ENCODE data around the gene ABCA7. TPM values are rescaled to one million over a fixed set of nuclear protein-coding genes. Genes with fewer than 3 reads are reported as not detected.

Gene ABCA7
- total RNA-seq, 3 donors from 2014 or later, result 23.5 to 25.6 (median 25.6) TPM

DNA sequence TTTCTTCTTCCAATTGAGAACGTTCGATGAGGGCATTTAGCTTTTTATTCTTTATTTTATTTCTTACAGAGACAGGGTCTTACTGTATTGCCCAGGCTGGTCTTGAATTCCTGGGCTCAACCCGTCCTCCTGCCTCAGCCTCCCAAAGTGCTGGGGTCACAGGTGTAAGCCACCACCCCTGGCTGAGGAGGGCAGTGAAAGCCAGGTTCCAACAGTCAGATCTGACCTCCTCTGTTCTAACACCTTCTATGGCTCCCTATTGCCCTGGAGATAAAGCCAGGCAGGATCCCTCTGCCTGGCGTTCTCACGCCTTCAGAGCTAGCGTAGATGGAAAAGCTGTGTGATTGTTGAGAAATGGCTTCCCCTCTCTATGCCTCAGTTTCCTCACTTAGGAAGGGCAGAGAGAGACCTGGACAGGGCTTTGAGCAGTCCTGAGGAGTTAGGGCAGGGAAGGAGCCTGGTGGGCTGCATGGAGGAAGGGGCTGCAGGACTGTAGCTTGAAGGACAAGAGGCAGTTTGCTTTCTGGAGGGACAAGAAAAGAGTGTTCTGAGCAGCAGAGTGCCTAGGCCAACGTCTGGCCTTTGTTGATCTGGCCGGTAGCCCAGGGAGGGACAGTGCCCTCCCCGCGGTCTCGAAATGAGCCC is 32.6 kb downstream of the ABCA7 start:
- Histone ChIP-seq H3K36me3 (ENCODE audit: low read depth) (no peaks in the 10 kb centered on the region), H3K4me3 (no peak overlapping the region), H3K9me3 (no peaks in the 10 kb centered on the region), H3K4me1 (ENCODE audit: low read depth) (peaks cover 39% of the 10 kb centered on the region)
- intact Hi-C loops (cut with DNase I, micrococcal nuclease), result no loop called here
- ATAC-seq (no peak), DNase-seq (no peak)
- TF ChIP-seq, protein P1, sequence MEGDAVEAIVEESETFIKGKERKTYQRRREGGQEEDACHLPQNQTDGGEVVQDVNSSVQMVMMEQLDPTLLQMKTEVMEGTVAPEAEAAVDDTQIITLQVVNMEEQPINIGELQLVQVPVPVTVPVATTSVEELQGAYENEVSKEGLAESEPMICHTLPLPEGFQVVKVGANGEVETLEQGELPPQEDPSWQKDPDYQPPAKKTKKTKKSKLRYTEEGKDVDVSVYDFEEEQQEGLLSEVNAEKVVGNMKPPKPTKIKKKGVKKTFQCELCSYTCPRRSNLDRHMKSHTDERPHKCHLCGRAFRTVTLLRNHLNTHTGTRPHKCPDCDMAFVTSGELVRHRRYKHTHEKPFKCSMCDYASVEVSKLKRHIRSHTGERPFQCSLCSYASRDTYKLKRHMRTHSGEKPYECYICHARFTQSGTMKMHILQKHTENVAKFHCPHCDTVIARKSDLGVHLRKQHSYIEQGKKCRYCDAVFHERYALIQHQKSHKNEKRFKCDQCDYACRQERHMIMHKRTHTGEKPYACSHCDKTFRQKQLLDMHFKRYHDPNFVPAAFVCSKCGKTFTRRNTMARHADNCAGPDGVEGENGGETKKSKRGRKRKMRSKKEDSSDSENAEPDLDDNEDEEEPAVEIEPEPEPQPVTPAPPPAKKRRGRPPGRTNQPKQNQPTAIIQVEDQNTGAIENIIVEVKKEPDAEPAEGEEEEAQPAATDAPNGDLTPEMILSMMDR (IDR thresholded peaks at IDR 0.05), result no peak

DNA sequence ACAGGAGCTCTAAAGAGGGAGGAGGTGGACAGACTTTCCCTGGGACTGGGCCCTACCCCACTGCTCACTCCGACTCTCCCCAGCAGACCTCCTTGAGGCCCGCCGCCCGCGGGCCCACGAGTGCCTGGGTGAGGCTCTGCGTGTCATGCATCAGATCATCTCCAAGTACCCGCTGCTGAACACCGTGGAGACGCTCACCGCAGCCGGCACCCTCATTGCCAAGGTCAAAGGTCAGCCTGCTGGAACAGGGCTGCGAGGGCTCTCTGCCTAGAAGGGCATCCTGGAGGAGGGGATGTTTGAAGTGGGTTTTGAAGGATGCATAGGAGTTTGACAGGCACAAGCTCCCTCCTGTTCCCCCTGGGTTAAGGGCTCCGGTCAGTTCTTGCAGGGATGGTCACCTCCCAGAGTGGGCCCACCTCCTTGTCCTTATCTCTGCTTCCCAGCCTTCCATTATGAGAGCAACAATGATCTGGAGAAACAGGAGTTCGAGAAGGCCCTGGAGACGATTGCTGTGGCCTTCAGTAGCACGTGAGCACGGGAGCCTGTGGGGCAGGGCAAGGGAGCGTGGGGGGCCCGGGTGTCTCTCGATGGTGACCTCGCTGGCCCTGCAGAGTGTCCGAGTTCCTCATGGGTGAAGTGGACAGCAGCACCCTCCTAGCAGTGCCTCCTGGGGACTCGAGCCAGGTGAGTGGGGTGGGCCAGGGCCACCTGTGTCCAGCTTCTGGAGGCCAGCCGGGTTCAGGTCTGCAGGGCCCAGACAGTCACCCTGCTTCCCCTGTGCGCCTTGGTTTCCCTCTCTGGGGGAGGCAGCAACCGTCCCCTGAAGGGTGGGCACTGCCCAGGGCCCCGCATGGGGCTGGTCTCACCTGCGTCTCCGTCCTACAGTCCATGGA is 33.4 kb downstream of the ABCA7 start:
- ATAC-seq (no peak), DNase-seq (peak in 1 of 3 donors; percentile 62)
- H3K36me3 ChIP-seq (ENCODE audit: low read depth), result no peaks in the 10 kb centered on the region
- peaks cover 40% of the 10 kb centered on the region for H3K4me1 ChIP-seq (ENCODE audit: low read depth)
- TF ChIP-seq, protein P1 (IDR thresholded peaks at IDR 0.05), result no peak
- intact Hi-C loops (cut with DNase I, micrococcal nuclease), result no loop called here
- H3K9me3 ChIP-seq, result no peaks in the 10 kb centered on the region
- H3K4me3 ChIP-seq, result no peak overlapping the region

DNA sequence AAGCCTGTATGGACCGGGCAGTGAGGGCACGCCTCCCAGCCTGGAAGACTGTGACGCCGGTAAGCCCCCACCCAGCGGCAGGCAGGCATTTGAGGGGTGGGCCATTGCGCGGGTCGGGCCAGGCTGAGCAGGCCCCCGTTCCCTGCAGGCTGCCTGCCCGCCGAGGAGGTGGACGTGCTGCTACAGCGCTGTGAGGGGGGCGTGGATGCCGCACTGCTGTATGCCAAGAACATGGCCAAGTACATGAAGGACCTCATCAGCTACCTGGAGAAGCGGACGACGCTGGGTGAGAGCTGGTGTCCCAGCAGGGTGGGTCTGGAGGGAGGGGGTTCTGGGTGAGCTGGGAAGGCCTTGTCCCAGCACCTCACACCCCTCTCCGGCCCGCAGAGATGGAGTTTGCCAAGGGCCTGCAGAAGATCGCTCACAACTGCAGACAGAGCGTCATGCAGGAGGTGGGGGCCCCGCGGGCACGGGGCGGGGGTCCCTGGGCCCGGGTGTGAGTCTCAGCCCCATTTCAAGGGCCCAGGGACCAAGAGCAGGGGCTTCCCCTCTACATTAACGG is 34.1 kb downstream of the ABCA7 start:
- Histone ChIP-seq H3K9me3 (no peaks in the 10 kb centered on the region), H3K4me3 (no peak overlapping the region), H3K4me1 (ENCODE audit: low read depth) (peaks cover 37% of the 10 kb centered on the region), H3K36me3 (ENCODE audit: low read depth) (no peaks in the 10 kb centered on the region)
- DNase-seq, result peak in 2 of 3 donors; percentile 49 to 64
- TF ChIP-seq, protein P1 (IDR thresholded peaks at IDR 0.05), result no peak
- intact Hi-C loops (cut with DNase I, micrococcal nuclease), result no loop called here
- no peak for ATAC-seq

DNA sequence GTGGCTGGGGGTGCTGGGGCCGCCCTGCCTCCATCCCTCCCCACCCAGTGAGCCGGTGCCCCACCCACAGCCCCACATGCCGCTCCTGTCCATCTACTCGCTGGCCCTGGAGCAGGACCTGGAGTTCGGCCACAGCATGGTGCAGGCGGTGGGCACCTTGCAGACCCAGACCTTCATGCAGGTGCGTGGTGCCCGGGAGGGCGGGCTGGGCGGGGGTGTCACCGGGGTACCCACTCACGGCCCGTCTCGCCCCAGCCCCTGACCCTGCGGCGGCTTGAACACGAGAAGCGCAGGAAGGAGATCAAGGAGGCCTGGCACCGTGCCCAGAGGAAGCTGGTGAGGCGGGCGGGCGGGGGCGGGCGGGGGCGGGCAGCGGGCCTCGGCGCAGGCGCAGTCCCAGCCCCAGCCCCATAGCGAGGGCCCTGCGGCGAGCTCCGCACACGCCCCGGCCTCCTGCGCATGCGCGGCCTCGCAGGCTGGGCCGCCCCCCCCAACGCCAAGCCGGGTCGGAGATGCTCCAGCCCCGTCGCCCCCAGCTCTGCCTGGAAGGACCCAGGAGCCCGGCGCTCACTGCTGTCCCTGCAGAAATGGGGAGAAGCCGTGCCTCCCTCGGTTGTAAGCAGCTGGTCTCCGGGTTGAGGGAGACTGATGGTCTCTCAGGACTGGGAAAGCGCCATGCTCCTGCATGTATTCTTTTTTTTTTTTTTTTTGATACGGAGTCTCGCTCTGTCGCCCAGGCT is 34.8 kb downstream of the ABCA7 start:
- Histone ChIP-seq H3K9me3 (no peaks in the 10 kb centered on the region), H3K4me3 (no peak overlapping the region), H3K36me3 (ENCODE audit: low read depth) (no peaks in the 10 kb centered on the region), H3K4me1 (ENCODE audit: low read depth) (peaks cover 34% of the 10 kb centered on the region)
- TF ChIP-seq, protein P1 (IDR thresholded peaks at IDR 0.05), result no peak
- DNase-seq (peak; percentile 93 to 96 (median 94)), ATAC-seq (peak; percentile 79)
- intact Hi-C loops (cut with DNase I, micrococcal nuclease), result no loop called here

DNA sequence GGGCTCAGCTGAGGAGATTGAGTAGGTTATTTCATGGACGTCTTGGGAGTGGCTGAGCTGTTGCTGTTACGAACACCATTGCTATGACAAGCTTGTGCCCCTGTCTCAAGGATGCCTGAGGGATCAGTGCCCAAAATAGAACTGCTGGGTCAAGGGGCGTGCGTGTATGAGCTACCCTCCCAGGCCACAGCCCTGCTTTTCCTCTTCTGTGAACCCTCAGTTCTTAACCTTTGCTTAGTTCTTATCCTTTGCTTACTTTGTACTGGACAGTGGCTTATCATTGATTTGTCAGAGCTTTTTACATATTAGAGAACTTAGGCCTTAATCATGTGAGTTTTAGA is 36.1 kb downstream of the ABCA7 start:
- DNase-seq (no peak), ATAC-seq (no peak)
- Histone ChIP-seq H3K4me3 (no peak overlapping the region), H3K9me3 (no peaks in the 10 kb centered on the region), H3K36me3 (ENCODE audit: low read depth) (no peaks in the 10 kb centered on the region), H3K4me1 (ENCODE audit: low read depth) (peaks cover 30% of the 10 kb centered on the region)
- TF ChIP-seq, protein P1 (IDR thresholded peaks at IDR 0.05), result no peak
- intact Hi-C loops (cut with DNase I, micrococcal nuclease), result no loop called here

Measured in mucosa of descending colon (tissue), 3 donors.